GM13977 (cell line): Measurements from ENCODE around the gene ZNF281.

Source experiments
- DNase-seq: peaks from one replicate; pipeline ENCODE4 v3.0.0; 2012; ENCODE audit warnings: low spot score
- CTCF ChIP-seq: IDR thresholded peaks from 2 replicates; pipeline ENCODE4 v1.5.1; 2012; ENCODE audit warnings: mild to moderate bottlenecking, control low read depth; ENCODE audit not compliant: insufficient read depth; ENCODE audit errors: extremely low read depth, missing control alignments
- in situ Hi-C: fragments of 300-500 bp; cut with MboI; formaldehyde crosslinking; loops from one replicate; pipeline ENCODE4 v1.12.0; 2022; ENCODE audit warnings: low sequenced_read_pairs, low pct_unique_long_range_greater_than_20kb, mixed read lengths, inconsistent platforms; ENCODE audit not compliant: unreplicated experiment

Gene ZNF281

GRCh38 chr1:200374569-200375295, 35.1 kb downstream of the ZNF281 start:
- DNase-seq, result no peak
- TF ChIP-seq CTCF, result no peak
- in situ Hi-C loops, result no loop called here

- TF ChIP-seq CTCF, result no peak
- in situ Hi-C loops, result no loop called here
- DNase-seq, result no peak
Measured at GRCh38 chr1:200373811-200374231, 36.0 kb downstream of the ZNF281 start.

- in situ Hi-C loops, result no loop called here
- no peak for TF ChIP-seq CTCF
- no peak for DNase-seq
Measured at GRCh38 chr1:200372885-200373181, 37.0 kb downstream of the ZNF281 start.

- DNase-seq, result no peak
- TF ChIP-seq CTCF, result no peak
- in situ Hi-C loops, result no loop called here
Measured at GRCh38 chr1:200372095-200372884, 37.5 kb downstream of the ZNF281 start.

GRCh38 chr1:200369706-200370105, 40.1 kb downstream of the ZNF281 start:
- in situ Hi-C loops, result no loop called here
- TF ChIP-seq CTCF, result no peak
- DNase-seq, result no peak

- no peak for TF ChIP-seq CTCF
Measured at GRCh38 chr1:200369131-200369530, 40.7 kb downstream of the ZNF281 start.

More at GRCh38 chr1:200369131-200369530, 40.7 kb downstream of the ZNF281 start:
- DNase-seq, result no peak
- in situ Hi-C loops, result no loop called here
